ENCODE results near the gene TMTC2.

TMTC2 gene

DNA sequence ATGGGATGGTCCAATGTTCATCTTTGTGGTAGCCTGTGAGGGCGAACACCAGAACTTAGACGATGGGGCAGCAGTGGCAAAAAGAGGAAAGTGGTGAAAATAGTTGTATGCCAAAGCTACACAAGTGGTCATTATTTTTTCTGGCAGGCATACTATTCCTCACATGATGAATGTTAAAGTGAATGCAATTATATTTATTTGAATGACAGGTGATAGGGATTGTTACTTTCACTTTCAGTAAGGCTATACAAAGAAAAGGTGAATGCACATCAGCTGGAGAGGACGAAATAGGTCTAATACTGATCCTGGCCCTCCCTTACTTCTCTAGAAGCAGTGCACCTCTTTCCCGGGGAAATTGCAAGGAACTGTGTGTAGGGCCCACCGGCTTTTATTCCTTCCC lies 470.1 kb downstream of the TMTC2 start:
- 95 to 97% methylated on average over 4 to 5 of the region's 5 CpGs for WGBS, 2 experiments (ENCODE audit: insufficient coverage in 2 of 2)
- no peak overlapping the region for H3K27ac ChIP-seq (ENCODE audit: low read depth, low read length, severe bottlenecking)

DNA sequence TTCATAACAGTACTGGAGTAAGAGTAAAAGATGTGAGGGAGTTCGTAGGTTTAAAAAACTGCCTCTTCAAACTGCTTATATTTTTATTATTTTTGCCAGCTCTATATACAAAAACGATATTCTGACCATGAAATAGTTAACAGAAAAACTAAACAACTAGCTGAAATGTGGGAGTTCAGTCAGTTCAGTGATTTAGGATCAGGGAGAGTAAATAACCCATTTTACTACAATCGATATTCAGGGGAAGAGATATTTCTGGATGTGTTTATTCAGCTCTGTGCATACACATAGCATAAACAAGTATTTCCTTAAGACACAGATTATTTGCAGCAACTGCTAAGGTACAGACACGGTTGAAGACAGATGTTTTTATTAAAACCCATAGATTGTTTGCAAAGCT lies 470.9 kb downstream of the TMTC2 start:
- Histone ChIP-seq H3K36me3 (ENCODE audit: control insufficient read depth, insufficient read depth, low read length) (no peaks in the 10 kb centered on the region), H3K27ac (ENCODE audit: low read depth, low read length, severe bottlenecking) (no peak overlapping the region), H3K9me3 (ENCODE audit: control insufficient read depth, low read length) (no peaks in the 10 kb centered on the region), H3K4me1 (ENCODE audit: control insufficient read depth, insufficient read depth, low read length, poor library complexity, severe bottlenecking) (no peaks in the 10 kb centered on the region), H3K4me3 (ENCODE audit: extremely low read depth, insufficient read depth, low read length, poor library complexity, severe bottlenecking) (no peak overlapping the region)
- 83% methylated on average over 2 of the region's 4 CpGs; no CpG with 5 or more reads in 1 of the 2 experiments for WGBS, 2 experiments (ENCODE audit: insufficient coverage in 2 of 2)

More for the DNA sequence above, 470.1 kb downstream of the TMTC2 start:
- H3K4me1 ChIP-seq (ENCODE audit: control insufficient read depth, insufficient read depth, low read length, poor library complexity, severe bottlenecking), result no peaks in the 10 kb centered on the region
- no peaks in the 10 kb centered on the region for H3K36me3 ChIP-seq (ENCODE audit: control insufficient read depth, insufficient read depth, low read length)
- no peak overlapping the region for H3K4me3 ChIP-seq (ENCODE audit: extremely low read depth, insufficient read depth, low read length, poor library complexity, severe bottlenecking)
- H3K9me3 ChIP-seq (ENCODE audit: control insufficient read depth, low read length), result no peaks in the 10 kb centered on the region

DNA sequence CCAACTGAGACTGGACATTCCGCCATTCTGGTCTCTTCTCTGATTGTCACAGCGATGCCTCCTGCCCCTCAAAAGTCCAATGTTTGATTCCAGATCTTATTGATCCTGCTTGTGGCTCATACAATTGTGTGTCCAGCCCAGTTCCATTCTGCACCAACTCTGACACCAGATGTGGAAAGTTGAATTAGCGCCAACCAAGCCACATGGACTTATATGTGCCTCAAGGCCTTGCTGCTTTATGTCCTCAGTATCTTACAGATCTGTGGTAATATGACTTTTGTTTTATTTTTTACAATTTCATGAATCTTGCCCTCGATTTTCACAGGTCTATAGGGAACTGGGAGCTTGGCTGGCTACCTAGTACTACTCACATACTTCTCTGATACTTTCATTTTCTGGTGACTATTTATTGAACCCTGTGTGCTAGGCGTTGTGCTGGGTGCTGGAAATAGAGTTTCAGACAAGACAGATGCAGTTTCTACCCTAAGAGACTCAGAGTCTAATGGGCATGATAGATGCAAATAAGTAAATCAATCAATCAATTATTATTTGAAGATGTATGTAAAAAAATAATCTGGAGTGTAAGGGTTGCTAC lies 472.0 kb downstream of the TMTC2 start:
- H3K9me3 ChIP-seq (ENCODE audit: control insufficient read depth, low read length), result no peaks in the 10 kb centered on the region
- WGBS, 2 experiments (ENCODE audit: insufficient coverage in 2 of 2), result 97 to 100% methylated on average over 2 to 3 of the region's 5 CpGs
- no peak overlapping the region for H3K4me3 ChIP-seq (ENCODE audit: extremely low read depth, insufficient read depth, low read length, poor library complexity, severe bottlenecking)
- no peaks in the 10 kb centered on the region for H3K4me1 ChIP-seq (ENCODE audit: control insufficient read depth, insufficient read depth, low read length, poor library complexity, severe bottlenecking)
- H3K36me3 ChIP-seq (ENCODE audit: control insufficient read depth, insufficient read depth, low read length), result no peaks in the 10 kb centered on the region
- H3K27ac ChIP-seq (ENCODE audit: low read depth, low read length, severe bottlenecking), result no peak overlapping the region

DNA sequence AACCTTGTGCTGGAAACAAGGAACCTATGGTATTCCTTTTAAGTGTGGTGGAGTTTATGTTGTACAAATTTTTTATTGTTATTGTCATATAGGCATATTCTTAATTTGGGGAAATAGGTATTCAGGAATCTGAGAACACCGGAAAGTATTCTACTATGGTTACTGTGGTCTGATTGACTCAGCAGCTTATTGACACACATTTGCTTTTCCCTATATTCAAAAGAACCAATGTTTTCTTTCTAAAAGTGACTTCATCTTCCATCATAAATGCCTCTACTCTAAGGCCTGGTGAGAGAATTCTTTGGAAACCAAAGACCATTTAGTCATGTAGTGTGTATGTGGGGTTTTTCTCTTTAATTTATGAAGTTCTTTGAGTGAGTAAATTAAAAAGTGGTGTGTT lies 474.8 kb downstream of the TMTC2 start:
- Histone ChIP-seq H3K27ac (ENCODE audit: low read depth, low read length, severe bottlenecking) (no peak overlapping the region), H3K36me3 (ENCODE audit: control insufficient read depth, insufficient read depth, low read length) (no peaks in the 10 kb centered on the region), H3K4me3 (ENCODE audit: extremely low read depth, insufficient read depth, low read length, poor library complexity, severe bottlenecking) (no peak overlapping the region), H3K4me1 (ENCODE audit: control insufficient read depth, insufficient read depth, low read length, poor library complexity, severe bottlenecking) (no peaks in the 10 kb centered on the region), H3K9me3 (ENCODE audit: control insufficient read depth, low read length) (no peaks in the 10 kb centered on the region)
- WGBS, 2 experiments (ENCODE audit: insufficient coverage in 2 of 2), result no CpG with 5 or more reads among the region's 1 CpG

DNA sequence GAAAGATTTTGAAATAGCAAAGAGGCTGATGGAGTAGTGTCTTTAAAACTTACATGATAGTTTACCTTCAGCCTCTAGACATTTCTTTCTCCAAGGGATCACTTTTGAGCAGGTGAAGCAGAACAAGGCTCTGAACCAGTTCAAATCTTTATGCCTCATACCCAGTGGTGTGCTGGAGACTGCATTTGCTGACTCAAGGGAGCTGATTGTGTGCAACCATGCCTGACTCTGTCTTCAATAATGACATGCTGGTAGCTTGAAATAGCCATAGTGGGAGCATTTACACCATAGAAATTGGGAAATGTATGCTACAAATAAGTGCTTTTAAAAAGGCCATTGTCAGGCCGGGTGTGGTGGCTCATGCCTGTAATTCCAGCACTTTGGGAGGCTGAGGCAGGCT lies 482.0 kb downstream of the TMTC2 start:
- no peak overlapping the region for H3K4me3 ChIP-seq (ENCODE audit: extremely low read depth, insufficient read depth, low read length, poor library complexity, severe bottlenecking)
- H3K9me3 ChIP-seq (ENCODE audit: control insufficient read depth, low read length), result no peaks in the 10 kb centered on the region
- H3K36me3 ChIP-seq (ENCODE audit: control insufficient read depth, insufficient read depth, low read length), result no peaks in the 10 kb centered on the region
- H3K27ac ChIP-seq (ENCODE audit: low read depth, low read length, severe bottlenecking), result no peak overlapping the region
- H3K4me1 ChIP-seq (ENCODE audit: control insufficient read depth, insufficient read depth, low read length, poor library complexity, severe bottlenecking), result peaks cover 9% of the 10 kb centered on the region
- 86 to 91% methylated on average over 1 of the region's 1 CpG for WGBS, 2 experiments (ENCODE audit: insufficient coverage in 2 of 2)

DNA sequence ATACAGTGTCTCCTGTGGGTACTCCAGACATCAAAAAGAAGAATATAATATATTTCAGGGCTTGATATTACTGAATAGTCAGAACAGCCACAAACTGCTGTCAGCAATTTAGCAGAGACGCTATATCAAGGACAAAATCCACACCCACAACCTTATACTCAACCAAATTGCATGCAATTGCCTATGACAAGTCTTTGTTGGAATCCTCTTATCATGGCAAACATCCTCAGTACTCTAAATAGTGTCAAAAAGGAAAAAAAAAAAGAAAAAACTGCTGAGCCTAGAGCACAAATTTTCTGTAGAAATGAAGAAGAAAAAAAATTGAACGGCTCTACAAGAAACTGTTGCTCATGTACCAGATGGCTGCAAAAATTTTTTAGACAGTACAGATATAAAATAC lies 485.7 kb downstream of the TMTC2 start:
- Histone ChIP-seq H3K4me3 (ENCODE audit: extremely low read depth, insufficient read depth, low read length, poor library complexity, severe bottlenecking) (no peak overlapping the region), H3K9me3 (ENCODE audit: control insufficient read depth, low read length) (no peaks in the 10 kb centered on the region), H3K4me1 (ENCODE audit: control insufficient read depth, insufficient read depth, low read length, poor library complexity, severe bottlenecking) (peaks cover 22% of the 10 kb centered on the region), H3K36me3 (ENCODE audit: control insufficient read depth, insufficient read depth, low read length) (no peaks in the 10 kb centered on the region), H3K27ac (ENCODE audit: low read depth, low read length, severe bottlenecking) (no peak overlapping the region)
- WGBS, 2 experiments (ENCODE audit: insufficient coverage in 2 of 2), result 60% methylated on average over 1 of the region's 2 CpGs; no CpG with 5 or more reads in 1 of the 2 experiments

DNA sequence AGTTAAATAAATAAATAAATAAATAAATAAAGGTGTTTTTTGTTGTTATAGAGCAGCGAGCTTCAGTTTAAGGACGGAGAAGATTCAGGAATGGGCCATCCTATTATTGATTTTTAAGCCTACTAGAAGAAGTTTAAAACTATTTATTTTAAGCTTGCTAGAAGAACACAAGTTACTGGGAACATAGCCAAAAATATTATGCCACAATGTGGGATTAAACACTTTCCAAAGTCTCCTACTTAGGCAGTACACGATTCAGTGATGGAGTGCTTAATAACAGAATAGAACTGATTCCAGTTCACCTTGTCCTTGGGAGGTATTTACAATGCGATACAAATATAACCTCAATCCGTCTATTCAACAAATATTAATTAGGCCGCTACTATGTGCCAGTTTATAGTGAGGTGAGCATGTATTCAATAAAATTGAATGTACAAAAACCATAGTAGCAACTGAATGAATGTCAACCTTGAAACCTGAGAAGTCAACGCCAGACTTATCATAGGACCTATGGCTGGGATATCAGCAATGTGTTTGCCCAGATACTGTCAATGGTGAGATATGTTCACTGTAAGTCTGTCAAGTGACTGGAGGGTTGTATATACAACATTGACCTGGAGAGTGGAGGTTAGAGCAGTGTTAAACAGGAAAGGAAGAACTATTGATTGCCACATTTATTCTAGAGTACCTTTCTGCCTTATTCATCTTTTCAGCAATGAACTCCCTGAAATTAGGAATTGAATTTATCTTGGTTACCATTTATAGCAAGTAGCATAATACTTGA lies 486.4 kb downstream of the TMTC2 start:
- peaks cover 22% of the 10 kb centered on the region for H3K4me1 ChIP-seq (ENCODE audit: control insufficient read depth, insufficient read depth, low read length, poor library complexity, severe bottlenecking)
- 89 to 100% methylated on average over 1 of the region's 7 CpGs for WGBS, 2 experiments (ENCODE audit: insufficient coverage in 2 of 2)
- H3K27ac ChIP-seq (ENCODE audit: low read depth, low read length, severe bottlenecking), result no peak overlapping the region
- no peaks in the 10 kb centered on the region for H3K9me3 ChIP-seq (ENCODE audit: control insufficient read depth, low read length)
- no peaks in the 10 kb centered on the region for H3K36me3 ChIP-seq (ENCODE audit: control insufficient read depth, insufficient read depth, low read length)
- H3K4me3 ChIP-seq (ENCODE audit: extremely low read depth, insufficient read depth, low read length, poor library complexity, severe bottlenecking), result no peak overlapping the region

DNA sequence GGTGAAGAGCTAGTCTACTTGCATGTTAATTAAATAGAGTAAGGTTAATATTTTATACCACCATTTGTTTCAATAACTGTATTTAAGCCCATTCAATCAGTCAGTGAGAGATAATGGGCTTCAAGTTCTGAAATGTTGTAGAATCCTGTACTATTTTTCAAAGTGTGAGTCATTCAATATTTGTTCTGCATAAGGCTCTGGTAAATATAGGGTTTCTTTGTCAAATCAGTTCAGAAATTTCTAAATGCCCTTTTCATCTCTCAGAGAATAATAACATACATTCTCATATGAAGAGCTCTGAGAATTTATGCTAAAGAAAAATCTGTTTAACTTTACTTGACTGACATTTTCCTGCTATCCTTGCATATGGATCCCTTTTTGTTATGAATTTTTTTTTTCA lies 493.3 kb downstream of the TMTC2 start:
- H3K27ac ChIP-seq (ENCODE audit: low read depth, low read length, severe bottlenecking), result no peak overlapping the region
- no peaks in the 10 kb centered on the region for H3K36me3 ChIP-seq (ENCODE audit: control insufficient read depth, insufficient read depth, low read length)
- no peaks in the 10 kb centered on the region for H3K9me3 ChIP-seq (ENCODE audit: control insufficient read depth, low read length)
- no peak overlapping the region for H3K4me3 ChIP-seq (ENCODE audit: extremely low read depth, insufficient read depth, low read length, poor library complexity, severe bottlenecking)
- peaks cover 3% of the 10 kb centered on the region for H3K4me1 ChIP-seq (ENCODE audit: control insufficient read depth, insufficient read depth, low read length, poor library complexity, severe bottlenecking)

DNA sequence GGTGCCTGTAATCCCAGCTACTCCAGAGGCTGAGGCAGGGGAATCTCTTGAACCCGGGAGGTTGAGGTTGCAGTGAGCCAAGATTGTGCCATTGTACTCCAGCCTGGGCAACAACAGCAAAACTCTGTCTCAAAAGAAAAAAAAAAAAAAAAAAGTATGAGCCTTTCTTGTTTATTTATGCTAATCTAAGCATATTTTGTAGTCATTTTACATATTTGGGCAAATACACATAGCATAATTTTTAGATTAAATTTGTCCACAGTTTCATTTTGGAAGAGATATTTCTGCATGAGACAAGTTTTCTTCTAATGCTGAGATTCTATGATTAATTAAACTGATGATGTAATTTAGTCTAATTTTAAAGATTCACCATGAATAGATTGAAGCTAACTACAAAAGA lies 494.4 kb downstream of the TMTC2 start:
- Histone ChIP-seq H3K9me3 (ENCODE audit: control insufficient read depth, low read length) (no peaks in the 10 kb centered on the region), H3K27ac (ENCODE audit: low read depth, low read length, severe bottlenecking) (no peak overlapping the region), H3K4me1 (ENCODE audit: control insufficient read depth, insufficient read depth, low read length, poor library complexity, severe bottlenecking) (no peaks in the 10 kb centered on the region), H3K4me3 (ENCODE audit: extremely low read depth, insufficient read depth, low read length, poor library complexity, severe bottlenecking) (no peak overlapping the region), H3K36me3 (ENCODE audit: control insufficient read depth, insufficient read depth, low read length) (no peaks in the 10 kb centered on the region)
- no CpG with 5 or more reads among the region's 1 CpG for WGBS, 2 experiments (ENCODE audit: insufficient coverage in 2 of 2)

DNA sequence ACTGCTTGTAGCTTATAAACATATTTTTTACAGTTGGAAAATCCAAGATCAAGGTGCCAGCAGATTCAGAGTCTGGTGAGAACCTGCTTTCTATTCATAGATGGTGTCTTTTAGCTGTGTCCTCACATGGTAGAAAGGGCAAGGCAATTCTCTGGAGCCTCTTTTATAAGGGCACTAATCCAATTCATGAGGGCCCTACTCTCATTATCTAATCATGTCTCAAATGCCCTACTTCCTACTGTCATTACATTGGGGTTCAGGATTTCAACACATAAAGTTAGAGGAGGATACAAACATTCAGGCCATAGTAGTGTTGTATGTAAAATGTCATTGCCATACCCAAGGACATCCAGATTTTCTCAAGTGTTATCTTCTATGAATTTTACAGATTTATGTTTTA lies 496.4 kb downstream of the TMTC2 start:
- no peaks in the 10 kb centered on the region for H3K36me3 ChIP-seq (ENCODE audit: control insufficient read depth, insufficient read depth, low read length)
- H3K4me1 ChIP-seq (ENCODE audit: control insufficient read depth, insufficient read depth, low read length, poor library complexity, severe bottlenecking), result no peaks in the 10 kb centered on the region
- H3K4me3 ChIP-seq (ENCODE audit: extremely low read depth, insufficient read depth, low read length, poor library complexity, severe bottlenecking), result no peak overlapping the region
- H3K9me3 ChIP-seq (ENCODE audit: control insufficient read depth, low read length), result no peaks in the 10 kb centered on the region
- H3K27ac ChIP-seq (ENCODE audit: low read depth, low read length, severe bottlenecking), result no peak overlapping the region

Measured in mesodermal cell (in vitro differentiated cells).